ENCODE measurements around the gene CDH22. TPM values are rescaled to one million over a fixed set of nuclear protein-coding genes. Genes with fewer than 3 reads are reported as not detected.

The CDH22 gene
- total and polyA plus RNA-seq, 2 donors (not counting 1 experiment from before 2014, with no cell fraction given): not detected

GRCh38 chr20:46243707-46244628, 64.3 kb downstream of the CDH22 start:
- Mint-ChIP-seq H3K27me3 (peaks cover 58% of the 10 kb centered on the region), H3K27ac (no peak overlapping the region), H3K4me1 (no peaks in the 10 kb centered on the region), H3K4me3 (no peak overlapping the region), H3K9me3 (ENCODE audit: insufficient read depth) (no peaks in the 10 kb centered on the region)
- DNase-seq (no peak), ATAC-seq (ENCODE audit: low read depth) (no peak)
- H3K4me1 ChIP-seq (ENCODE audit: control insufficient read depth in 2 of 2, insufficient read depth in 2 of 2, low read length in 2 of 2): no peaks in the 10 kb centered on the region
- H4K20me1 ChIP-seq (ENCODE audit: control insufficient read depth, insufficient read depth, low read length, poor library complexity, severe bottlenecking): no peaks in the 10 kb centered on the region
- no peak overlapping the region for H2AFZ ChIP-seq (ENCODE audit: insufficient read depth, low read depth, low read length, poor library complexity, severe bottlenecking)
- 79% methylated on average over 7 of the region's 9 CpGs for WGBS (ENCODE audit: insufficient coverage)
- intact Hi-C loops (cut with micrococcal nuclease): no loop called here
- H3K27me3 ChIP-seq (replicated peaks in 1 of 4; ENCODE audit: control extremely low read depth in 1 of 4, control insufficient read depth in 3 of 4, insufficient read depth in 4 of 4, low read length in 3 of 4): peaks cover 0 to 43% (median 16%) of the 10 kb centered on the region in 4 experiments
- H3K9ac ChIP-seq (ENCODE audit: low read length): no peak overlapping the region
- H3K4me2 ChIP-seq (replicated peaks; ENCODE audit: low read depth, low read length, poor library complexity, severe bottlenecking): no peak overlapping the region
- no peak overlapping the region for H3K4me3 ChIP-seq (ENCODE audit: control extremely low read depth in 1 of 5, extremely low read depth in 1 of 5, insufficient read depth in 1 of 5, low read depth in 2 of 5, low read length in 4 of 5)
- CTCF ChIA-PET: no interaction called here
- no peaks in the 10 kb centered on the region for H3K79me2 ChIP-seq (ENCODE audit: control insufficient read depth, insufficient read depth, low read length)
- TF ChIP-seq CTCF (IDR thresholded peaks at IDR 0.05) (no peak), EZH2 (IDR thresholded peaks at IDR 0.05; ENCODE audit: borderline replicate concordance, insufficient read depth, low read depth, low read length, poor library complexity, severe bottlenecking) (no peak)
- H3K27ac ChIP-seq (ENCODE audit: low read length in 2 of 2): no peak overlapping the region
- POLR2A ChIA-PET: no interaction called here
- H3K9me3 ChIP-seq (ENCODE audit: control extremely low read depth in 1 of 3, control insufficient read depth in 2 of 3, insufficient read depth in 1 of 3, low read length in 2 of 3): no peaks in the 10 kb centered on the region
- H3K36me3 ChIP-seq (replicated peaks in 1 of 2; ENCODE audit: control extremely low read depth in 1 of 2, control insufficient read depth in 1 of 2, extremely low read depth in 1 of 2, insufficient read depth in 2 of 2, low read length in 1 of 2): no peaks in the 10 kb centered on the region

GRCh38 chr20:46242390-46242789, 65.9 kb downstream of the CDH22 start:
- no peak for ATAC-seq (ENCODE audit: low read depth)
- CTCF ChIA-PET: no interaction called here
- Mint-ChIP-seq H3K4me1 (no peaks in the 10 kb centered on the region), H3K4me3 (no peak overlapping the region), H3K27me3 (peaks cover 48% of the 10 kb centered on the region), H3K27ac (no peak overlapping the region), H3K9me3 (ENCODE audit: insufficient read depth) (no peaks in the 10 kb centered on the region)
- no peak overlapping the region for H3K27ac ChIP-seq (ENCODE audit: low read length in 2 of 2)
- no peak overlapping the region for H3K4me2 ChIP-seq (replicated peaks; ENCODE audit: low read depth, low read length, poor library complexity, severe bottlenecking)
- POLR2A ChIA-PET: no interaction called here
- H3K9ac ChIP-seq (ENCODE audit: low read length): no peak overlapping the region
- no peaks in the 10 kb centered on the region for H3K9me3 ChIP-seq (ENCODE audit: control extremely low read depth in 1 of 3, control insufficient read depth in 2 of 3, insufficient read depth in 1 of 3, low read length in 2 of 3)
- WGBS (ENCODE audit: insufficient coverage): 38% methylated on average over 1 of the region's 2 CpGs
- no peaks in the 10 kb centered on the region for H4K20me1 ChIP-seq (ENCODE audit: control insufficient read depth, insufficient read depth, low read length, poor library complexity, severe bottlenecking)
- H3K4me3 ChIP-seq (ENCODE audit: control extremely low read depth in 1 of 5, extremely low read depth in 1 of 5, insufficient read depth in 1 of 5, low read depth in 2 of 5, low read length in 4 of 5): no peak overlapping the region
- intact Hi-C loops (cut with micrococcal nuclease): no loop called here
- H3K27me3 ChIP-seq (replicated peaks in 1 of 4; ENCODE audit: control extremely low read depth in 1 of 4, control insufficient read depth in 3 of 4, insufficient read depth in 4 of 4, low read length in 3 of 4): peaks cover 0 to 37% (median 14%) of the 10 kb centered on the region in 4 experiments
- H3K79me2 ChIP-seq (ENCODE audit: control insufficient read depth, insufficient read depth, low read length): no peaks in the 10 kb centered on the region
- no peak overlapping the region for H2AFZ ChIP-seq (ENCODE audit: insufficient read depth, low read depth, low read length, poor library complexity, severe bottlenecking)
- TF ChIP-seq CTCF (IDR thresholded peaks at IDR 0.05): no peak
- no peak for TF ChIP-seq EZH2 (IDR thresholded peaks at IDR 0.05; ENCODE audit: borderline replicate concordance, insufficient read depth, low read depth, low read length, poor library complexity, severe bottlenecking)
- H3K36me3 ChIP-seq (replicated peaks in 1 of 2; ENCODE audit: control extremely low read depth in 1 of 2, control insufficient read depth in 1 of 2, extremely low read depth in 1 of 2, insufficient read depth in 2 of 2, low read length in 1 of 2): no peaks in the 10 kb centered on the region
- no peak for DNase-seq
- H3K4me1 ChIP-seq (ENCODE audit: control insufficient read depth in 2 of 2, insufficient read depth in 2 of 2, low read length in 2 of 2): no peaks in the 10 kb centered on the region
